Jurkat, Clone E6-1 (cell line): ENCODE results near the gene SOCS3.
"Not testable (repeated sequence)": the region's sequence is repeated elsewhere in the genome, so short reads cannot be mapped to it uniquely, and the experiment has no call there.

ENCODE experiments used
- DNase-seq: peaks from one replicate; pipeline ENCODE4 v3.0.0-alpha.2; 2011; ENCODE audit warnings: low read depth, low spot score
- H3K4me3 ChIP-seq: 2 replicates; pipeline ENCODE4 v1.5.1; 2011; ENCODE audit warnings: mild to moderate bottlenecking, low read length, control low read depth, moderate library complexity

Gene SOCS3

DNA sequence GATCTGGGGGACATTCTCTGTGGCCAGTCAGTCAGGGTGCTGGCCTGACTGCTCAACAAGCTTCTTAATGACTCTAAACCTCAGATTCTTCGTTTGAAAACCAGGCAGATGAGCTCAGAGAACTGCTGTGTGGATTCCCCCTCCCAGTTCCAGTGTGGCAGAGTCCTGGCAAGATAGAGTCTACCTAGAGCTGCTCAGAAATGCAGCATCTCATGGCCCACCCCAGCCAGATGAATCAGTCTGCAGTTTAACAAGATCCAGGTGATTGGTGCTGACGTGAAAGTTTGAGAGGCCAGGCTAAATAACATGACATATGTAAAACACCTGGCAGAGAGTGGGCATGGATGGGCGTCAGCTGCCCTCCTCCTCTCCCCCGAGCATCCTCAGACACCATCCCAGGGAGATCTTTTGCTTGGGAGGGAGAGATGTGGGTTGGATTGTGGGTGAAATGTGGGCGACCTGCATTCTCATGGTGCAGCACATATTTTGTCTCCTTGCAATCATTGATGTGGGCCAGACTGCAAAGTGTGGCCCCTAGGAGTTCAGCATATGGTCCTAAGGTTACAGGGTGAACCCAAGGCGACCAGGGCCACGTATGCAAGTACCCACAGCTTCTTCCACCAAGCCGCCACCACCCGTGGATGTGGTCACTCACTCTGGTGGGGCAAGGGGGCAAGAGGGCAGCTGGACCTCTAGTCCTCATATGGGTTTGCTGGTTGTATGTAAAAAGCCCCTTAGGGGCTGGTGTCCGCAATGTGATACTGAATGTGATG, 19.5 kb downstream of the SOCS3 start:
- DNase-seq, result no peak

DNA sequence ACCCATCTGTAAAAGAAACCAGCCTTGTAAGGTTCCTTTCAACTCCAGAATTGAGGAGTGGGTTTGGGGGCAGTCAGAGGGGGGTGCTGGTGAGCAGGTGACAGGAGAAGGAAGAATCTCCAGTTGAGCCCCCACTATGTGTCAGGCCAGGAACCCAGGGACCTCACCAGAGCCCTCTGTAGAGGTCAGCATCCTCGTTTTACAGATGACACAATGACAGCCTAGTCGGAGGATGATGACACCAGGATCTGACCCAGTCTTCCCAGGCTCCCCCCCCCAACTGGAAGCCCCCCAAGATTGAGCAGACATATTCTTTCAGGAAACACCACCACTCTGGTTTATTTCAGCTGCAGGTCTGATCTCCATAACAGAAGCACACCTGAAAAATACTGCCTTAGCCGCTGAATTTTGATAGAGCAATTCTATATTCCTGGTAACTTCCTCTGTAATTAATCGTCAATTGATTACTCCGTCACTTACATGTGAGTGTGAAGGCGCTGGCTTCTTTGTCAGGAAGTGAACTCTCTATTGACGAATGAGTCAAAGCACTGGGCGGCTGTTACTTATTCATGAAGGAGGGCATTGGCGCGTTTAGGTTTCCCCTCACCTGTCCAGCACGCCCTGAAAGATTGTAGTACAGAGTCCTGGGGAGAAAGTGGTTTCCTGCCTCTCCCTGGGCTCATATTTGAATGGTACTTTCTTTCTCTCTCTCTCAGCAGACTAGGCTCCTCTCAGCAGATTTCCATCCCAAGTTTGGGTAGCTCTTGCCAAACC, 21.2 kb downstream of the SOCS3 start:
- DNase-seq, result no peak
- H3K4me3 ChIP-seq, result no peak overlapping the region

More for the DNA sequence above, 19.5 kb downstream of the SOCS3 start:
- no peak overlapping the region for H3K4me3 ChIP-seq

DNA sequence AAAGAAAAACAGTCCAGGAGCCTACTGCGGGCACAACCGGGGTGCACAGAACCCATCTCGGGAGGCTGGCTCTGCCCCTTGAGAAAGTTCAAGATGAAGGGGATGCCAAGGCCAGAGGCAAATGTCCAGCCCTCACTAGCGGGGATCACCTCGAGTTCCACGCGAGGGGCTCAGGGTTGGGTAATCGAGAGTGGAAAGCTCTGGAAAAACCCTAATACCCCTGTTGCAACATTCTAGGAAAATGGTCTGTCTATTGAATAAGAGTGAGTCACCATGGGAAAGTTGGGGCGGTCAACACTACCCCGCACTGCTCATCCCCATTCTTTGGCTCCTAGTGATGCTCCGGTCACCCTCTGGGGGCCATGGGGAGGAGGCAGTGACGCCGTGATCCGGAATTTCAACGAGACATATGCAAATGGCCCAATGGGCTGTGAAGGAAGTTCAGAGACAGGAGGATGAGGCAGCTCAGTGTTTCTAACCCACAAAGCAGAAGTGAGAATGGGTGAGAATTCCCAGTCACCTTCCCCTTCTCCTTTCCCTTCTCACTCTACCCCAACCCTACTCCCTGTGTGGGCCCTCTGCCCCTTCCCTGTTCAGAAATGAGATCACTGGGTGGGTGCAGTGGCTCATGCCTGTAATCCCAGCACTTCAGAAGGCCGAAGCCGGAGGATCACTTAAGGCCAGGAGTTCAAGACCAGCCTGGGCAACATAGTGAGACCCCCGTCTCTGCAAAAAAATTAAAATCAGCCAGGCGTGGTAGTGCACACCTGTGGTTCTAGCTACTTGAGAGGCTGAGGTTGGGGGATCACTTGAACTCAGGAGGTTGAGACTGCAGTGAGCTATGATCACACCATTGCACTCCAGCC, 22.4 kb downstream of the SOCS3 start:
- H3K4me3 ChIP-seq, result no peak overlapping the region
- DNase-seq, result no peak

DNA sequence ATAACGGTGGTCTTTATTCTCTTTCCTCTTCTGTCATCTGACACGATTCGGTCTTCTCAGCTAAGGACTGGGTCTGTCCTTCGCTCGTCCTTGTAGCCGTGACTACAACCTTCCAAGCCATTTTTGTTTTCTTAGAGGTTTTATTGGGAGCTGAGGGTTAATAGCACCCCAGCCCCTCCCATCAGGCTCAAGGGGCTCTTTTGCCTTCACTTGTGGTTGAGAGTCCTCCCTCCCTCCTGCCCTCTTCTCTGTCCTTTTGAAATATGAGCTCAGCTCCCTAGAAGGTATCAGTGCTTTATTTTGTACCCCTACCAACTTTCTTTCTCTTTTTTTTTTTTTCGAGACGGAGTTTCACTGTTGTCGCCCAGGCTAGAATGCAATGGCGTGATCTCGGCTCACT, 24.7 kb downstream of the SOCS3 start:
- DNase-seq, result no peak
- no peak overlapping the region for H3K4me3 ChIP-seq

DNA sequence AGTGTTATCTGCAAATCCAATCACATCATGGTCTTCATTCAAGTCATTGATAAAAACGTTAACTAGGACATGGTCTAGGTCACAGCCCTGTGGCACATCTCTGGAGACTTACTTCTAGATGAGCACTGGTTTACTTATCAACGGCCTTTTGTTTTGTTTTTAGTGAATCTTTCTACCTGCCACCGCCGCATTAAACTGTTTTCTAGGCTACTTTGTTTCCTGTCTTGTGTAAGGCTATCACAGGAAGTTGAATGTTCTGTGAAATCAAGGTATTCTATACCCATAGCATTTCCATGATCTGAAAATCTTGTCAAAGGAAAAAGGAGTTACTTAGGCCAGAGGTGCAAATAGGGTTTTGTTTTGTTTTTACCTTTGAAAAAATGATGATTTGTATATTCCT, 26.9 kb downstream of the SOCS3 start:
- no peak overlapping the region for H3K4me3 ChIP-seq
- DNase-seq, result no peak

DNA sequence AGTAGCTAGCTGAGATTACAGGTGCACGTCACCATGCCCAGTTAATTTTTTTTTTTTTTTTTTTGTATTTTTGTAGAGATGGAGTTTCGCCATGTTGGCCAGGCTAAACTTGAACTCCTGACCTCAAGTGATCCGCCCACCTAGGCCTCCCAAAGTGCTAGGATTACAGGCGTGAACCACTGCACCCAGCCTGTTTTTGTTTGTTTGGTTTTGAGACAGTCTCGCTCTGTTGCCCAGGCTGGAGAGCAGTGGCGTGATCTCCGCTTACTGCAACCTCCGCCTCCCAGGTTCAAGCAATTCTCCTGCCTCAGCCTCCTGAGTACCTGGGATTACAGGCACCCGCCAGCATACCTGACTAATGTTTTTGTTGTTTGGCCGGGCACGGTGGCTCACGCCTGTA, 28.5 kb downstream of the SOCS3 start:
- not testable (repeated sequence) for H3K4me3 ChIP-seq, DNase-seq

DNA sequence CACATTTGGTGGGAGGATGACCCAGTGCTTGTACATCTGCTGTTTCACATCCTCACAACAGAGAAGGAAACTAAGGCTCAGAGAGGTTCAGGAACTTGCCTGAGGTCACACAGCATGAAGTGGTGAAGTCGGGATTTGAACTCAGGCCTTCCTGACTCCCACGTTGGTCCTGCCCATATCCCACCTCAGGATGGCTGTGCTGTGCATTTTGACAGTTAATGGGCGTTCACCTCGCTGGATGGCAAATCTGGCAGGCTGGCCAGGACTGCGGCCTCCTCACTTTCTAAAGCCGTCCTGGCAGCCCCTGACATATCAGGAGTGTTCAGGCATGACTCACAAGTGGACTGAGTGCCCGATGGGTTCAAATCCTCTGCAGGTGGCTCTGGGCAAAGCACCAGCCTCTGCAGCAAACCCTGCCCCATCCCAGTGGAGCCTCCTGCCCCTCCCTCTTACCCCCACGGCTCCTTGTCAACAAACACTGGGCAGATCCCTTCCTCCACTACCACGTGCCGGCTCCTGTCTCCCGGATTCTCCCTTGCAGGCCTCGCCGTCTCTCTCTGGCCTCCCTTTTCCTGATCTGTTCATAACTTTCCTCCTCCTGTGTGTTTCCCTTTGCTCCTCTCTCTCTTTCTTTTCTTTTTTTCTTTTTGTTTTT, 29.2 kb downstream of the SOCS3 start:
- no peak for DNase-seq

DNA sequence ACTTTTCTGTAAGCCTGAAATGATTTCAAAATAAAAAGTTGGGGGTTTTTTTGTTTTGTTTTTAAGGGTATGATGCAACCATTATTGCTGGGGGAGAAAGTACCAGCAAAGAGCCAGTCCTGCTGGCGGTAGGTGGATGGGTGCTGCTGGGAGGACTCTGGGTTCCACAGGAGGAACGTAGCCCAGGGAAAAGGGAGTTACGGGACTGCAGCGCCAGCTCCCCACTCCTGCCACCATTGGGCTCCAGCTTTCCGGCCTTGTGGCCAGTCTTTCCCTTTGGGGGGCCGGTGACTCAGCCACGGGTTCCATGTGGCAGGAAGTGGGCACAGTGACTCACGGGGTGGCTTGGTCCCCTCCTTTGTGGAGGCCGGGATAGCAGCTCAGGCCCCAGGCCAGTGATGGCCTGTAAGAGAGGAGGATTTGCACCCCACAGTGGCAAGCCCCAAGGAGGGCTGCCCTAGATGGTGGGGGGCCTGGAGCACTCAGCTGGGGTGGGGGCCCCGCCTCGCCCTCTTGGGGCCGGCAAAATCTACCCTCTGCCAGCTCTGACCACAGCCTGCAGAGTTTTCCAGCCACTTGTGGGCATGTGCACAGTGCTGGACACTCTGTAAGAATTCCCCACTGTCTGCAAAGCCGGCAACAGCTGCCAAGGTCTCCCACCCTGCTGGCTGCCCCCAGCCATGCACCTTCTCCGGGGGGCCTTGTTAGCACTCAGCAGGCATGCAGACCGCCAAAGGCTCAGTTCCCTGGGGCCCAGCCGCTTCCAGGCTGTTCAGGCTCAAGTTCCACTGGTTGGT, 30.4 kb downstream of the SOCS3 start:
- no peak overlapping the region for H3K4me3 ChIP-seq
- no peak for DNase-seq

More for the DNA sequence above, 29.2 kb downstream of the SOCS3 start:
- no peak overlapping the region for H3K4me3 ChIP-seq

DNA sequence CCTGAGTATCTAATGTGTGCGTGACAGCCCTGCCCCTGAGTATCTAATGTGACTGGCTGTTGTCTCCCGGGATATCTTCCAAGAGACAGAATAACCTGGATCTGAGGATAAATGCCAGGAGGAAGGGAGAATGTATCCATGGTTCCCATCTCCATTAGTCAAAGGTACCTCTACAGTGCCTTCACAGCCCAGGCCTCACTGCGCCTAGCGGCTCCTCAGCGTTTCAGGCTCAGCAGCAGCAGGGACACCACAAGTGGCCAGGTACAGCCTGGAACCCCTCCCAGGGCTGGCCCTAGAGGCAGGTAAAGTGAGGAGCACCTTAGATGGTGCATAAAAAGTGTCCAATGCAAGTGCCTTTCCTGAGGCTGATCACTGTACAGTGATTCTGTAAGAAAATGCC, 32.0 kb downstream of the SOCS3 start:
- no peak for DNase-seq
- H3K4me3 ChIP-seq, result no peak overlapping the region

DNA sequence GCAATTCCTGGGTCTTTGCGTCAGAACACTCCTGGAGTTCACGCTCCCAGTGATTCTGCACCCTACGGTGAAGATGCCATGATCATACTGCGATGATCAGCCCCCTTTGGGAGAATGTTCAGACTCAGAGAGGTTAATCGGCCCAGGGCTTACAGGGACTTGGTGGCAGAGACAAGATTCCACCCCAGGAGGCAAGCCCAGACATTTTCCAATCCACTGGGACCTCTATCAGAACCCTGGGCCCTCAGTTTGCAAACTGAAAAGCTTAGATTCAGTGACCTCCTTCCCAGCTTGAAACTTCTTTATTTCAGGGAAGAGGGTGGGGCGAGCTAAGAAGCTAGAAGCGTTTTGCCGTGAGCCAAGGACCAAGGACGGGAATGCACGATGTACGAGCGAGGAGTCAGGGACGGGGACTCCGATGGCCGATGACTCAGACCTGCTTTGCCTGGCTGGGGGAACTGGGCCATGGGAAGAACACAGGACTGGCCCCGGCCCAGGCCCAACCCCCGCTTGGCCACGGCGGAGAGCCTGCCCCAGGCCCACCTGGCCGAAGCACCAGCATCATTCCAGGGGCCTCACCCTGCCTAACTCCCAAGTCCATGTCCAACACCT, 34.7 kb downstream of the SOCS3 start:
- no peak for DNase-seq
- H3K4me3 ChIP-seq, result no peak overlapping the region

DNA sequence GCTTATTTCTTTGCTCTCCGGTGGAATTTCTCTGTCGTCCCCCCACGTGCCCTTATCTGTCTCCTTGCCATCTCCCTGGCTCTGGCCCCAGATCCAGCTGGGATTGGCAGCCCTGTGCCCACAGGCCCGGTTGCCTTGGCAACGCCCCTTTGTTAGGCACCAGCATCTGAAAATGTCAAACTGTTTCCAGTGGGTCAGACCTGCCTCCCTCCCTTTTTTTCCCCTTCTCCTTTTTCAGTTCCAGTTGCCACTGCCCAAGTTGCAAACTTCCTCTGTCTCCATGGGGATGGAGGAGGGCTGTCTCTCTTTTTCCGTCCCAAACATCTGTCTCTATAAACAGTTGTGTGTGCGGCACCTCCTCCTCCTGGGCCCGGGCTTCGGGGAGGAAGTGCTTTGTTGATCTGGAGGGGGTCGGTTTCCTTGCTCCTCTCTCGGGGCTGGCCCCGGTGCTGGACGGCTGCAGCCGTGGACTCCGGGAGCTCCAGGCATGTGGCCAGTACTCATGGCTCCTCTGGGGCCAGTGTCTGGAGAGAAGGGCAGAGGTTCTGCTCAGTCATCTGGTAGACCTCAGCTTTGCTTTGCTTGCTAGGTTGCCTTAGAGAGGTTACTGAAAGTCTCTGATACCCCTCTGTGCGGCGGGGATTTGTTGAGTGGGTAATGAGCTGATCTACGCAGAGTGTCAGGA, 35.3 kb downstream of the SOCS3 start:
- DNase-seq, result no peak
- no peak overlapping the region for H3K4me3 ChIP-seq

DNA sequence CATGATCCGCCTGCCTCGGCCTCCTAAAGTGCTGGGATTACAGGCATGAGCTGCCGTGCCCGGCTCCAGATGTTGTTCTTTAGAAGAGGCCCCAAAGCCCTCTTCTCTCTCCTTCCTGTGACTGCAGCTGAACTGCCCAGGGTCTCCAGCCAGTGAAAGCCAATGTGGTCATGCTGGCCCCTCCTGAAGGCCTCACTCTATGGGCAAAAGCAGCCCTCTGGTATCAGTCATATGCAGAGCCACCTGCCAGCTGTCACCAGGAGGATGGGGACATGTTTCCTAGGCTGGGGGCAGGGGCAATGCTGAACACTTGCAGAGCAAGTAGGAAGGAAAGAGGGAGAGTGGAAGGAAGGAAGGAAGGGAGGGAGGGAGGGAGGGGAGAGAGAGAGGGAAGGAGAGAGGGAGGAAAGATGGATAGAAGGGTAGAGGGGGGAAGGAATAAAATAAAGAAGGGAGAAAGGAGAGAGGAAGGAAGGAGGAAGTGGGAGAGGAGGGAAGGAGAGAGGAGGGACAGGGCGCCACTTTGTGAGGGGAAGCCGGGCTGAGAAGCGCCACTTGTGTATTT, 36.0 kb downstream of the SOCS3 start:
- H3K4me3 ChIP-seq, result no peak overlapping the region

DNA sequence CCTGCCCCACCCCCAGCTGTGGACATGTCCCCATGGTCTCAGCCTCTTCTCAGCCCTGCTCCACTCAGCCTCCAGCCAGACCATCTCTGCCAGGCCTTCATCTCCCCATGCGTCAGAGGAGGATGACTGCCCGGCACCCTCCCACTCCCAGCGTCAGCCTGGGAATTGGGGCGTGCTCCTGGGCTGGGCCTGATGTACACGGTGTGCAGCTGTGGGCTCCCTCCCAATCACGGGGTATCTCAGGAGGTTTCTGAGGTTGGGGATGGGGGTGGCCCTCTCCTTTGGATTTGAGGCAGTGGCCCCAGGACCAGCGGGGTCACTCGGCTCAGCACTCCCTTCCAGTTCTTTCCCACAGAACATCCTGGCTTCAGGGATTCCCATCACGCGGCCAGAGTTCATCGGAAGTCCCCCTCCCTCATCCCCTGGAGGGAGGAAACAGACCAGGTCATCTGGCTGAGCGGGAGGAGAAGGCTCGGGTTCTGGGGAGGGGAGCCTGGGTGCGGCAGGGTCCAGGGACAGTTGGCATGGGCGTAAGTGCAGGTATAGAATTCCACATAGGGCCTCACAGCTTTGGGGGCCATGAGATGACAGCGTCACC, 36.9 kb downstream of the SOCS3 start:
- no peak for DNase-seq
- no peak overlapping the region for H3K4me3 ChIP-seq

More for the DNA sequence above, 36.0 kb downstream of the SOCS3 start:
- no peak for DNase-seq

DNA sequence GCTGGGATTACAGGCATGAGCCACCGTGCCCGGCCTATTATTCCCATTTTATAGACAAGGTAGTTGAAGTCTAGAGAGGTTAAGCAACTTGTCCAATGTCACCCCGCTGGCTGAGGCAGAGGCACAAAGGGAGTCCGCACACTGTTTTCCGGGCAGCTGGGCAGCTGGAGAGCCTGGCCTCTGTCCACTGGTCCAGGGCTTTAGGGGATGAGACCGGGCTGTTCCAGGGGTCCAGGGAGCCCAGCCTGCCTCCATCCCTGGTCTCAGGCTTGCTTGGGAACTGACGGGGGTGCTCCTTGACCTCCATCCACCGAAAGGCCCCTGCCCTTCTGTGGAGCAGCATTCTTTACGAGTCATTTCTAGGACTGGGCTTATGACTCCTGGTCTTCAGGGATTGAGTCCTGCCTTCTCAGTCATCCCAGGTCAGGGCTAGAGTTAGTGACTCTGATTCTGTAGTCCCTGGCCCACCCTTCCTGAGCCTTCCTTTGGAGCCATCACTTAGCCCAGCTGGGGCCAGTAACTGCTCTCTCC, 37.5 kb downstream of the SOCS3 start:
- DNase-seq, result no peak
- no peak overlapping the region for H3K4me3 ChIP-seq

DNA sequence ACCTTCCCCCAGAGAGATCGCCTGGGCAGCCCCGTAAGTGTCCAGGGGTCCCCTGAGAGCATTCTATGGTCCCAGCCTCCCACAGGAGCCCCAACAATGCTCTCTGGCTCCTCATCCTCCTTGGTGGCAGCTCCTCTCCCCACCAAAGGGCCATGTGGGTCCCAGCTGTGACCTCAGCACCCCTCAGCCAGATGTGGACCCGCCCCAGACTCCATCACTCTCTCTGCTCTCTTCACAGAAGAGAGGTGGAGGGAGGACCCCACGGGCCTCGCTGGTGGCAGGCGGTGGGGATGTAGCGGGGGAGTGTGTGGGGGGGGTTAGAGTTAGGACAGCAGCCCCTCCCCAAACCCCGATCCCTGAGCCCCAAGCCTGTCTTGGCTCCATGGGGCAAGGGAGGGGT, 41.0 kb downstream of the SOCS3 start:
- DNase-seq, result no peak
- no peak overlapping the region for H3K4me3 ChIP-seq

DNA sequence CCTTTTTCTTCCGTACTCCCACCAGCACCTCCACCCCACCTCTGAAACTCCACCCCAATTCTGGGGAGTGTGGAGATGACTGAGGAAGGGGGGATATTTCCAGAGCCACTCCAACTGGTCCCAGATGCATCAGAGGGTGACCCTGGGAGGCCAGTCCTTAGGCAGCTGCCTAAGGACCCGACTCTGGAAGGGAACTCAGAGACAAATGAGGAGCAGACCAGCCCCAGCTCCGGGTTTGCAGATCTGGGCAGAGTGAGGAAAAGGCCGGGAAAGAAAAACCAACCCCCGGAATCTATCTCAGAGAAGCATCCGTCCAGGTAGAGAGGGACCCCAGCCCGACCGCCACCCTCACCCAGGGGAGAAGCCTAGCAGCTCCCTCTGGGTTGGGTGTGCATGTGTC, 41.5 kb downstream of the SOCS3 start:
- DNase-seq, result no peak
- H3K4me3 ChIP-seq, result no peak overlapping the region
